HepG2 (cell line): ENCODE data around the gene CDC20. TPM values are rescaled to one million over a fixed set of nuclear protein-coding genes. Genes with fewer than 3 reads are reported as not detected.

Experiments
- AGO2 ChIP-seq: fragments of 200-400 bp; formaldehyde crosslinking; optimal IDR thresholded peaks from 2 replicates; pipeline ENCODE3; 2017; ENCODE audit warnings: mild to moderate bottlenecking, low read depth, low read length, moderate library complexity
- AHR ChIP-seq: IDR thresholded peaks from 2 replicates; pipeline ENCODE4 v1.6.1; 2018; ENCODE audit warnings: missing genetic modification reagents, missing compliant biosample characterization
- AKAP8 ChIP-seq: sonication (generic); formaldehyde crosslinking; IDR thresholded peaks from 2 replicates; pipeline ENCODE4 v1.5.1; 2020; ENCODE audit warnings: mild to moderate bottlenecking, missing genetic modification reagents
- ATAD3A ChIP-seq: sonication (generic); formaldehyde crosslinking; IDR thresholded peaks from 2 replicates; pipeline ENCODE4 v1.4.0; 2020; ENCODE audit warnings: missing genetic modification reagents
- CEBPB ChIP-seq: IDR thresholded peaks from 2 replicates; pipeline ENCODE4 v1.6.1; 2011; ENCODE audit warnings: low read depth, low read length, improper control_type of control experiment, borderline replicate concordance
- FOSL2 ChIP-seq: sonication (generic); formaldehyde crosslinking; IDR thresholded peaks from 2 replicates; pipeline ENCODE4 v1.4.0; 2020; ENCODE audit warnings: missing genetic modification reagents
- FUBP1 ChIP-seq: sonication (generic); formaldehyde crosslinking; IDR thresholded peaks from 2 replicates; pipeline ENCODE4 v1.5.1; 2020; ENCODE audit warnings: missing genetic modification reagents, mild to moderate bottlenecking, borderline replicate concordance
- GPBP1L1 ChIP-seq: sonication (generic); formaldehyde crosslinking; IDR thresholded peaks from 2 replicates; pipeline ENCODE4 v1.5.0; 2020; ENCODE audit warnings: mild to moderate bottlenecking, missing genetic modification reagents
- GTF3A ChIP-seq: sonication (generic); formaldehyde crosslinking; conservative IDR thresholded peaks from 2 replicates; pipeline ENCODE4 v1.4.0; 2020; ENCODE audit warnings: mild to moderate bottlenecking, missing genetic modification reagents
- JARID2 ChIP-seq: sonication (generic); formaldehyde crosslinking; IDR thresholded peaks from 2 replicates; pipeline ENCODE4 v1.8.1; 2023; ENCODE audit warnings: missing genetic modification reagents, inconsistent platforms; ENCODE audit not compliant: insufficient replicate concordance
- KAT7 ChIP-seq: IDR thresholded peaks from 2 replicates; pipeline ENCODE4 v1.6.1; 2018; ENCODE audit warnings: borderline replicate concordance, missing compliant biosample characterization
- KMT2A ChIP-seq: sonication (generic); formaldehyde crosslinking; IDR thresholded peaks from 2 replicates; pipeline ENCODE4 v1.4.0; 2020; ENCODE audit warnings: missing genetic modification reagents
- MEIS2 ChIP-seq: sonication (generic); formaldehyde crosslinking; IDR thresholded peaks from 2 replicates; pipeline ENCODE4 v1.9.0; 2021; ENCODE audit warnings: mild to moderate bottlenecking, missing genetic modification reagents
- SAFB2 ChIP-seq: sonication (generic); formaldehyde crosslinking; IDR thresholded peaks from 2 replicates; pipeline ENCODE4 v1.5.1; 2020; ENCODE audit warnings: missing genetic modification reagents, low read depth, mild to moderate bottlenecking, borderline replicate concordance
- SRY ChIP-seq: sonication (generic); formaldehyde crosslinking; IDR thresholded peaks from 2 replicates; pipeline ENCODE4 v1.8.0; 2022; ENCODE audit warnings: mild to moderate bottlenecking, missing genetic modification reagents
- TEAD3 ChIP-seq: optimal IDR thresholded peaks from 2 replicates; pipeline ENCODE3; 2016; ENCODE audit warnings: borderline replicate concordance
- TFAP4 ChIP-seq: sonication (generic); IDR thresholded peaks from 2 replicates; pipeline ENCODE4 v1.6.1; 2016; ENCODE audit warnings: low read depth, borderline replicate concordance
- YEATS4 ChIP-seq: sonication (generic); formaldehyde crosslinking; IDR thresholded peaks from 2 replicates; pipeline ENCODE4 v1.4.0; 2020; ENCODE audit warnings: missing genetic modification reagents, borderline replicate concordance
- ZBTB43 ChIP-seq: sonication (generic); formaldehyde crosslinking; conservative IDR thresholded peaks from 2 replicates; pipeline ENCODE4 v1.4.0; 2020; ENCODE audit warnings: missing genetic modification reagents
- ZNF580 ChIP-seq: IDR thresholded peaks from 2 replicates; pipeline ENCODE4 v1.6.1; 2016; ENCODE audit warnings: low read depth, borderline replicate concordance
- ZNF605 ChIP-seq: sonication (generic); formaldehyde crosslinking; IDR thresholded peaks from 2 replicates; pipeline ENCODE4 v1.8.0; 2022; ENCODE audit warnings: mild to moderate bottlenecking, missing genetic modification reagents
- ZNF619 ChIP-seq: sonication (generic); formaldehyde crosslinking; IDR thresholded peaks from 2 replicates; pipeline ENCODE4 v1.4.0; 2020; ENCODE audit warnings: mild to moderate bottlenecking, missing genetic modification reagents
- ZNF777 ChIP-seq: sonication (generic); formaldehyde crosslinking; IDR thresholded peaks from 2 replicates; pipeline ENCODE4 v1.4.0; 2020; ENCODE audit warnings: missing genetic modification reagents
- polyA plus RNA-seq, 8 experiments: library from polyadenylated mRNA; depleted of rRNA in 3 of 8; stranded (reverse) in 7 of 8; unstranded in 1 of 8; fragments of >200 nt; fragmentation: Illumina TruSeq in 4 of 8; extraction: Trizol in 4 of 8; gene quantifications; 2 replicates each; pipeline versions ENCODE4 v1.2.1 to v1.2.3, GENCODE V29; 2011 to 2016; ENCODE audit warnings: low read depth in 4 of 8, missing spikeins in 1 of 8, mixed read lengths in 1 of 8; ENCODE audit not compliant: insufficient read depth in 1 of 8
- total RNA-seq, 5 experiments: library from RNA; depleted of rRNA; stranded (reverse); fragments of >200 nt; fragmentation: Illumina TruSeq; extraction: Trizol; gene quantifications; 2 replicates each; pipeline ENCODE4 v1.2.3, GENCODE V29; 2016; ENCODE audit warnings: low read depth in 1 of 5

Gene CDC20
- total and polyA plus RNA-seq, 2 of the 13 experiments (the other 11 are each of a cell fraction or from before 2014, with no cell fraction given) = 57.9 to 90.0 TPM

- TF ChIP-seq GPBP1L1 (CRISPR knock-in tag) = no peak
- peak; percentile 15; the same call in 1 of the 2 replicates for TF ChIP-seq ZNF619
- 0 out of 2 replicates have a peak, but pooled peaks have one; percentile 65 for TF ChIP-seq GTF3A (CRISPR knock-in tag)
- TF ChIP-seq SRY = peak; percentile 72; the same call in 1 of the 2 replicates
- TF ChIP-seq ZNF777 (CRISPR knock-in tag) = peak; percentile 74; the same call in 1 of the 2 replicates
- TF ChIP-seq FUBP1 (CRISPR knock-in tag) = no peak
- peak; percentile 72; the same call in 1 of the 2 replicates for TF ChIP-seq SAFB2 (CRISPR knock-in tag)
- TF ChIP-seq ZNF605 (CRISPR knock-in tag) = 0 out of 2 replicates have a peak, but pooled peaks have one; percentile 10
- TF ChIP-seq MEIS2 = peak; percentile 20
- 0 out of 2 replicates have a peak, but pooled peaks have one; percentile 63 for TF ChIP-seq AKAP8 (CRISPR knock-in tag)
- TF ChIP-seq KMT2A = peak; percentile 64; the same call in 1 of the 2 replicates
- 0 out of 2 replicates have a peak, but pooled peaks have one; percentile 25 for TF ChIP-seq AHR
- peak; percentile 39; the same call in 1 of the 2 replicates for TF ChIP-seq KAT7 (CRISPR knock-in tag)
- 0 out of 2 replicates have a peak, but pooled peaks have one; percentile 40 for TF ChIP-seq ATAD3A (CRISPR knock-in tag)
- TF ChIP-seq TEAD3 (CRISPR knock-in tag) = peak; percentile 23
- TF ChIP-seq JARID2 (CRISPR knock-in tag) = peak; percentile 34
- peak; percentile 10; the same call in 1 of the 2 replicates for TF ChIP-seq FOSL2 (CRISPR knock-in tag)
- TF ChIP-seq CEBPB = peak; percentile 74
- TF ChIP-seq ZNF580 (CRISPR knock-in tag) = 0 out of 2 replicates have a peak, but pooled peaks have one; percentile 10
- peak; percentile 50 for TF ChIP-seq AGO2
- peak; percentile 85 for TF ChIP-seq YEATS4
- 0 out of 2 replicates have a peak, but pooled peaks have one; percentile 9 for TF ChIP-seq TFAP4
- TF ChIP-seq ZBTB43 (CRISPR knock-in tag) = peak; percentile 82
Observed at GRCh38 chr1:43348809-43349593, 9.8 kb upstream of the CDC20 start (continued).
